ENCODE measurements around the gene ASPSCR1.

DNA sequence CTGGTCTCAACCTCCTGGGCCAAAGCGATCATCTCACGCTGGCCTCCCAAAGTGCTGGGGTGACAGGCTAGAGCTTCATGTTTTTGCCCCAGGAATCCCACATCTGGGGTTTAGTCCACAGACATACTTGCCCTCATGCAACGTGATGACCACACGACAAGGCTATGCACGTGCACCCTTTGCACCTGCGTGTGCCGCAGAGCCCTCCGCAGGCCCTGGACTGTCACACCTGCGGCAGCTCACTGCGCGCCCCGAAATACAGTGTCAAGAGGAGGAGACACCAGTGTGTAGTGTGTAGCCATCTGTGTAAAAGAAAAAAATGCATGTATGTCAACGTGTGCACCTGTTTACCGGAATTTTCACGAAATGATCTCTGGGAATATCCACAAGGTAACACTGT is 26.9 kb upstream of the ASPSCR1 start:
- TF ChIP-seq, protein P1, sequence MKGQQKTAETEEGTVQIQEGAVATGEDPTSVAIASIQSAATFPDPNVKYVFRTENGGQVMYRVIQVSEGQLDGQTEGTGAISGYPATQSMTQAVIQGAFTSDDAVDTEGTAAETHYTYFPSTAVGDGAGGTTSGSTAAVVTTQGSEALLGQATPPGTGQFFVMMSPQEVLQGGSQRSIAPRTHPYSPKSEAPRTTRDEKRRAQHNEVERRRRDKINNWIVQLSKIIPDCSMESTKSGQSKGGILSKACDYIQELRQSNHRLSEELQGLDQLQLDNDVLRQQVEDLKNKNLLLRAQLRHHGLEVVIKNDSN (CRISPR knock-in tag; IDR thresholded peaks at IDR 0.05): no peak
- TF ChIP-seq ZBTB8A (IDR thresholded peaks at IDR 0.05; ENCODE audit: partially characterized antibody) (no peak), ZZZ3 (IDR thresholded peaks at IDR 0.05) (no peak), NRF1 (conservative IDR thresholded peaks at IDR 0.05 in 1 of 2, IDR thresholded peaks at IDR 0.05 in 1 of 2) (no peak), KAT2B (IDR thresholded peaks at IDR 0.05; ENCODE audit: low read depth, low read length) (no peak)
- TF ChIP-seq, protein P2, sequence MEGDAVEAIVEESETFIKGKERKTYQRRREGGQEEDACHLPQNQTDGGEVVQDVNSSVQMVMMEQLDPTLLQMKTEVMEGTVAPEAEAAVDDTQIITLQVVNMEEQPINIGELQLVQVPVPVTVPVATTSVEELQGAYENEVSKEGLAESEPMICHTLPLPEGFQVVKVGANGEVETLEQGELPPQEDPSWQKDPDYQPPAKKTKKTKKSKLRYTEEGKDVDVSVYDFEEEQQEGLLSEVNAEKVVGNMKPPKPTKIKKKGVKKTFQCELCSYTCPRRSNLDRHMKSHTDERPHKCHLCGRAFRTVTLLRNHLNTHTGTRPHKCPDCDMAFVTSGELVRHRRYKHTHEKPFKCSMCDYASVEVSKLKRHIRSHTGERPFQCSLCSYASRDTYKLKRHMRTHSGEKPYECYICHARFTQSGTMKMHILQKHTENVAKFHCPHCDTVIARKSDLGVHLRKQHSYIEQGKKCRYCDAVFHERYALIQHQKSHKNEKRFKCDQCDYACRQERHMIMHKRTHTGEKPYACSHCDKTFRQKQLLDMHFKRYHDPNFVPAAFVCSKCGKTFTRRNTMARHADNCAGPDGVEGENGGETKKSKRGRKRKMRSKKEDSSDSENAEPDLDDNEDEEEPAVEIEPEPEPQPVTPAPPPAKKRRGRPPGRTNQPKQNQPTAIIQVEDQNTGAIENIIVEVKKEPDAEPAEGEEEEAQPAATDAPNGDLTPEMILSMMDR (IDR thresholded peaks at IDR 0.05 in 2 of 3, conservative IDR thresholded peaks at IDR 0.05 in 1 of 3; ENCODE audit: insufficient read depth in 2 of 3, low read depth in 1 of 3, low read length in 3 of 3): no peak

All from K562 (cell line).